Transverse colon (tissue), 4 donors: Measurements from ENCODE around the gene LRRC8C. TPM values are rescaled to one million over a fixed set of nuclear protein-coding genes. Genes with fewer than 3 reads are reported as not detected.

ENCODE experiments used
- DNase-seq: peaks from one replicate; pipeline ENCODE4 v3.0.0-alpha.2; 2019
- H3K27ac ChIP-seq, 4 donors: fragments of 200-600 bp; sonication (generic); 2 replicates each; pipeline ENCODE4 v1.5.1; 2016 to 2018; ENCODE audit warnings: inconsistent platforms in 4 of 4
- H3K27me3 ChIP-seq: fragments of 200-600 bp; sonication (generic); 2 replicates; pipeline ENCODE4 v1.5.1; 2017; ENCODE audit warnings: inconsistent platforms
- H3K36me3 ChIP-seq, 4 donors: fragments of 200-600 bp; sonication (generic); 2 replicates each; pipeline ENCODE4 v1.5.1; 2017 to 2019; ENCODE audit warnings: inconsistent platforms in 4 of 4
- H3K4me1 ChIP-seq, 4 donors: fragments of 200-600 bp; sonication (generic); 2 replicates each; pipeline ENCODE4 v1.5.1; 2017 to 2020; ENCODE audit warnings: inconsistent platforms in 4 of 4
- H3K4me3 ChIP-seq, 4 donors: fragments of 200-600 bp; sonication (generic); 1 replicate in 1 of 4; 2 replicates in 3 of 4; pipeline versions ENCODE4 v1.5.1 to v1.6.1; 2017 to 2019; ENCODE audit warnings: inconsistent platforms in 4 of 4
- H3K9me3 ChIP-seq, 2 donors: fragments of 200-600 bp; sonication (generic); 2 replicates each; pipeline ENCODE4 v1.5.1; 2017 to 2019; ENCODE audit warnings: inconsistent platforms in 2 of 2
- EP300 ChIP-seq: sonication (generic); formaldehyde crosslinking; IDR thresholded peaks from one replicate; pipeline ENCODE4 v1.6.1; 2017; ENCODE audit warnings: antibody characterized with exemption, low read depth
- POLR2A ChIP-seq: fragments of 450-650 bp; IDR thresholded peaks from one replicate; pipeline ENCODE4 v1.6.1; 2016; ENCODE audit warnings: antibody characterized with exemption, mild to moderate bottlenecking, moderate library complexity
- POLR2AphosphoS5 ChIP-seq, 3 donors: sonication (generic); formaldehyde crosslinking; IDR thresholded peaks; one replicate each; pipeline ENCODE4 v1.6.1; 2016; ENCODE audit warnings: antibody characterized with exemption in 3 of 3
- WGBS, 2 donors: methylation state at CpG; one replicate each; pipeline ENCODE4 v1.1.5; 2018; ENCODE audit warnings: low coverage in 1 of 2; 5-methylcytosine and 5-hydroxymethylcytosine counted together
- in situ Hi-C, 4 donors: fragments of 200-750 bp; cut with MboI; loops; one replicate each; pipeline versions ENCODE4 v1.15.0 to v1.15.1; 2017; ENCODE audit warnings: low sequenced_read_pairs in 3 of 4, low pct_ligation_motif_present in 1 of 4, low pct_unique_long_range_greater_than_20kb in 1 of 4
- intact Hi-C: fragments of 100-400 bp; cut with DNase I; formaldehyde crosslinking; loops from one replicate; pipeline ENCODE4 v1.15.1; 2023; ENCODE audit warnings: low total_unique reads
- total RNA-seq, 4 donors: library from RNA; depleted of rRNA; stranded (reverse); fragments of >200 nt; gene quantifications; one replicate each; pipeline ENCODE4 v1.1.0, GENCODE V29; 2016
- TF ChIP-seq, protein P1 (sequence below), 5 experiments: fragments of 200-600 bp in 3 of 5; fragments of 450-650 bp in 2 of 5; sonication (generic) in 3 of 5; IDR thresholded peaks; 1 replicate in 2 of 5; 2 replicates in 3 of 5; pipeline ENCODE4 v1.5.1; 2016 to 2017; ENCODE audit warnings: antibody characterized with exemption in 5 of 5, inconsistent platforms in 3 of 5, mild to moderate bottlenecking in 2 of 5, moderate library complexity in 1 of 5

The LRRC8C gene
- total RNA-seq, 4 donors from 2014 or later, result 2.4 to 4.4 (median 2.7) TPM

DNA sequence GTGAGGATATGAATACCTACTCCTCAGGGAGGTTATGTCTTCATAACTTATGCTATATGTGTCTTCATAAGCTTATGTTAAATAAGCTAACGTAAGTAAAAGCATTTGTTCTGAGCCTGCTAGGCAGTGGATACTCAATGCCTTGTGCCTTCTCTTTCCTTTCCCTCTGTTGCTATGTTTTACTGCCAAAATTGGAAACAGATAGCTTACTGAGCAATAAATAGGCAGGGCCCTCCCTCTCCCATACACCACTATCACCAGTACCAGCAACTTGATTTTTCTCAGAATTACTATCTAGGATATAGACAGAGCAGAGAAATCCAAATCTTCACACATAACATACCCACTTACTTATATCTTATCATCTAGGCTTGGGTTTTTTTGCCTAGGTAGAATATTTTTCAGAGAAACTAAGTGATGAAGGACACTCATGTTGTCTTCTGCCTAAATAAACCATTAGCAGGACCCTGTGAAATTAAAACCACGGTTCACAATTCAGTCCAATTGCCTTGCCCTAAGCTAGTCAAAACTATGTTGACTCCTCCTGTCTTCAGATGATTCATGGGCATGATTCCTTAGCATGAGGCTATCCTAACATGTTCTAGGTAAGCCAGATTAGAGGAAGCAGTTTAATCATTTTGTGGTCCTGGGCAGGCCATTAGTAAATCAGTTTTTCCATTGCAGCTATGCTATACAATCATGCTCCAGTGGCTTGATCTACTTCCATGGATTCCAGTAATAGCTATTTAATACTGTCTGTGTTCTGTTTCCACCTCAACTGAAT is 15.9 kb upstream of the LRRC8C start:
- Histone ChIP-seq H3K9me3 (no peaks in the 10 kb centered on the region), H3K27me3 (no peaks in the 10 kb centered on the region), H3K27ac (no peak overlapping the region), H3K4me3 (no peak overlapping the region), H3K36me3 (no peaks in the 10 kb centered on the region), H3K4me1 (no peaks in the 10 kb centered on the region)
- TF ChIP-seq, protein P1, sequence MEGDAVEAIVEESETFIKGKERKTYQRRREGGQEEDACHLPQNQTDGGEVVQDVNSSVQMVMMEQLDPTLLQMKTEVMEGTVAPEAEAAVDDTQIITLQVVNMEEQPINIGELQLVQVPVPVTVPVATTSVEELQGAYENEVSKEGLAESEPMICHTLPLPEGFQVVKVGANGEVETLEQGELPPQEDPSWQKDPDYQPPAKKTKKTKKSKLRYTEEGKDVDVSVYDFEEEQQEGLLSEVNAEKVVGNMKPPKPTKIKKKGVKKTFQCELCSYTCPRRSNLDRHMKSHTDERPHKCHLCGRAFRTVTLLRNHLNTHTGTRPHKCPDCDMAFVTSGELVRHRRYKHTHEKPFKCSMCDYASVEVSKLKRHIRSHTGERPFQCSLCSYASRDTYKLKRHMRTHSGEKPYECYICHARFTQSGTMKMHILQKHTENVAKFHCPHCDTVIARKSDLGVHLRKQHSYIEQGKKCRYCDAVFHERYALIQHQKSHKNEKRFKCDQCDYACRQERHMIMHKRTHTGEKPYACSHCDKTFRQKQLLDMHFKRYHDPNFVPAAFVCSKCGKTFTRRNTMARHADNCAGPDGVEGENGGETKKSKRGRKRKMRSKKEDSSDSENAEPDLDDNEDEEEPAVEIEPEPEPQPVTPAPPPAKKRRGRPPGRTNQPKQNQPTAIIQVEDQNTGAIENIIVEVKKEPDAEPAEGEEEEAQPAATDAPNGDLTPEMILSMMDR (IDR thresholded peaks at IDR 0.05), result no peak
- TF ChIP-seq POLR2A, result no peak
- TF ChIP-seq POLR2AphosphoS5 (IDR thresholded peaks at IDR 0.05), result no peak
- no peak for TF ChIP-seq EP300
- 92 to 93% methylated on average over 2 of the region's 2 CpGs for WGBS, 2 donors
- no peak for DNase-seq
- intact Hi-C loops (no loop called here), in situ Hi-C loops (no loop called here)

DNA sequence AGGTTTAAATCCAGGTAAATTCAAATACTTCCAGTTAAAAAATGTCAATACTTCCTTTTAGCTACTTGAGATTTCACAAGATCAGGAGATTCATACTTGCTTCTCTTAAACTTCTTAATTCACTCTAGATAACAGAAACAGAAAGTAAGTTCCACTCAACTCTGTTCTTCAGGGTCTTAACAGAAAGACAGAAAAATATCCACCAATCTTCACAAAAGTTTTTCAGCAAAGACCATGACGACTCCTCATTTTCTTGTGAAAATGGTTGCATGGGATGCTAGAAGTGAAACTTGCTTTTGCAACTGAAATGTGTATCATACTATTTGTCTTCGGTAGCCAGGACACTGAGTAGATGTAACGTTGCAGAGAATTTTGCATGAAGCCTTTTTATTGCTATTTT is 12.3 kb upstream of the LRRC8C start:
- in situ Hi-C loops (loop anchor here in 1 of 4 donors (10.0 kb wide), 1 partner anchor 144 kb away; no protein-coding TSS in a partner anchor), intact Hi-C loops (no loop called here)
- no peak overlapping the region for H3K27ac ChIP-seq
- no peaks in the 10 kb centered on the region for H3K9me3 ChIP-seq
- 87 to 88% methylated on average over 3 of the region's 3 CpGs for WGBS, 2 donors
- H3K36me3 ChIP-seq, result no peaks in the 10 kb centered on the region
- TF ChIP-seq POLR2A, result no peak
- DNase-seq, result no peak
- no peak overlapping the region for H3K4me3 ChIP-seq
- no peaks in the 10 kb centered on the region for H3K27me3 ChIP-seq
- H3K4me1 ChIP-seq, result no peaks in the 10 kb centered on the region

DNA sequence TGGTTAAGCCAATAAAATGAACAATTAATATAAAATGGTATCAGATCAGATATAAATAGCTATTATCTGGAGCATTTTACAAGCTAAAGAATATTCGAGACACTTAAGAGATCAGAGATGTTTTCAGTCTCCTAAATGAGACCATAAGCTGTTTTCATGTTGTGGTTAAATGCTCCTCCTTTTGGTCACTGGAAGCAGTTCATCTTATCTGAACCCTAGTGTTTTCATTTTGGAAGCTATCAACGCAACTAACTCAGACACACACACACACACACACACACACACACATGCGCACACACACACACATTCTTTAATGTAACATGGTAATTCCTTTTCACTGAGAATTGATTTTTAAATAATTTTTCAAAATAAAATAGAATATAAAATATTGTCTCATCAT is 10.0 kb upstream of the LRRC8C start:
- intact Hi-C loops (no loop called here), in situ Hi-C loops (loop anchor here in 1 of 4 donors (10.0 kb wide), 1 partner anchor 142 kb away; no protein-coding TSS in a partner anchor)
- no peak for TF ChIP-seq POLR2A
- TF ChIP-seq POLR2AphosphoS5 (IDR thresholded peaks at IDR 0.05), result no peak
- TF ChIP-seq, protein P1 (IDR thresholded peaks at IDR 0.05), result no peak
- no peak for TF ChIP-seq EP300
- H3K36me3 ChIP-seq, result no peaks in the 10 kb centered on the region
- 77 to 78% methylated on average over 3 of the region's 3 CpGs for WGBS, 2 donors
- H3K27me3 ChIP-seq, result no peaks in the 10 kb centered on the region
- H3K9me3 ChIP-seq, result no peaks in the 10 kb centered on the region
- H3K4me1 ChIP-seq, result no peaks in the 10 kb centered on the region
- no peak overlapping the region for H3K4me3 ChIP-seq
- DNase-seq, result no peak
- H3K27ac ChIP-seq, result no peak overlapping the region

DNA sequence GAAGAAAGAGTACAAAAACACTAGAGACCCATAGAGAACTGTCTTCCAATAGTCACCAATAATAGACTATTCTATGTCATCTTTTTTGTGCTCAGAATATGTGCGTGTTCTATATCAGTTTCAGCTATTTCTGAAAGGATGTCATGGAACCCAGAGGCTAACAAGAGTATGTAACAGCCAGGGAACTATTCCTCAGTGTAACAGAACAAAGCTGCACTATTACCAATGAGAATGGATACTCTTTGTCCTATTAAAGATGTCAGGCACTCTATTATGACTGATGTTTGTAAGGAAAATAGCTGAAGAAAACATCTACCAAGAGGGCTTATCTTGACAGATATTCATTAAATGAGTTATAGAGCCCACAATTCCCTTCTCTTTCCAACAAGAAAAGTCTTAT is 8.6 kb upstream of the LRRC8C start:
- Histone ChIP-seq H3K27ac (no peak overlapping the region), H3K4me3 (no peak overlapping the region), H3K9me3 (no peaks in the 10 kb centered on the region), H3K4me1 (no peaks in the 10 kb centered on the region), H3K36me3 (no peaks in the 10 kb centered on the region), H3K27me3 (no peaks in the 10 kb centered on the region)
- DNase-seq, result no peak
- WGBS, 2 donors, result 90 to 100% methylated on average over 1 of the region's 1 CpG
- in situ Hi-C loops (loop anchor here in 1 of 4 donors (10.0 kb wide), 1 partner anchor 140 kb away; no protein-coding TSS in a partner anchor), intact Hi-C loops (no loop called here)
- TF ChIP-seq POLR2A (no peak), EP300 (no peak), POLR2AphosphoS5 (IDR thresholded peaks at IDR 0.05) (no peak)
- TF ChIP-seq, protein P1 (IDR thresholded peaks at IDR 0.05), result no peak
